Right atrium auricular region (tissue), 2 donors: Measurements from ENCODE around the gene C1orf210. TPM values are rescaled to one million over a fixed set of nuclear protein-coding genes. Genes with fewer than 3 reads are reported as not detected.

Experiments
- DNase-seq: peaks from one replicate; pipeline ENCODE4 v3.0.0-alpha.2; 2019; ENCODE audit warnings: low spot score
- H3K27ac ChIP-seq, 2 donors: fragments of 200-600 bp; sonication (generic); 1 replicate in 1 of 2; 2 replicates in 1 of 2; pipeline ENCODE4 v1.5.1; 2016 to 2019
- H3K27me3 ChIP-seq, 2 donors: fragments of 200-600 bp; sonication (generic); one replicate each; pipeline versions ENCODE4 v1.5.1 to v1.6.0; 2017 to 2019
- H3K36me3 ChIP-seq: fragments of 200-600 bp; sonication (generic); one replicate; pipeline ENCODE4 v1.5.1; 2016
- H3K4me1 ChIP-seq, 2 donors: fragments of 200-600 bp; sonication (generic); one replicate each; pipeline versions ENCODE4 v1.5.1 to v1.6.0; 2017 to 2019
- H3K4me3 ChIP-seq, 2 donors: fragments of 200-600 bp; sonication (generic); 1 replicate in 1 of 2; 2 replicates in 1 of 2; pipeline ENCODE4 v1.5.1; 2017 to 2019; ENCODE audit warnings: mild to moderate bottlenecking in 1 of 2, moderate library complexity in 1 of 2
- H3K9me3 ChIP-seq, 2 donors: fragments of 200-600 bp; sonication (generic); one replicate each; pipeline ENCODE4 v1.5.1; 2019
- total RNA-seq, 2 donors: library from RNA; depleted of rRNA; stranded (reverse); fragments of >200 nt; gene quantifications; one replicate each; pipeline ENCODE4 v1.1.0, GENCODE V29; 2016
- TF ChIP-seq, protein P1 (sequence below), 2 donors: fragments of 200-600 bp; sonication (generic); IDR thresholded peaks; one replicate each; pipeline ENCODE4 v1.5.1; 2019; ENCODE audit warnings: antibody characterized with exemption in 2 of 2

C1orf210 gene
- total RNA-seq, 2 donors from 2014 or later = not detected

- H3K4me3 ChIP-seq = no peak overlapping the region
- no peaks in the 10 kb centered on the region for H3K9me3 ChIP-seq
- peaks cover 0 to 11% of the 10 kb centered on the region in 2 donors for H3K4me1 ChIP-seq
- DNase-seq = no peak
- no peaks in the 10 kb centered on the region for H3K36me3 ChIP-seq
- TF ChIP-seq, protein P1, sequence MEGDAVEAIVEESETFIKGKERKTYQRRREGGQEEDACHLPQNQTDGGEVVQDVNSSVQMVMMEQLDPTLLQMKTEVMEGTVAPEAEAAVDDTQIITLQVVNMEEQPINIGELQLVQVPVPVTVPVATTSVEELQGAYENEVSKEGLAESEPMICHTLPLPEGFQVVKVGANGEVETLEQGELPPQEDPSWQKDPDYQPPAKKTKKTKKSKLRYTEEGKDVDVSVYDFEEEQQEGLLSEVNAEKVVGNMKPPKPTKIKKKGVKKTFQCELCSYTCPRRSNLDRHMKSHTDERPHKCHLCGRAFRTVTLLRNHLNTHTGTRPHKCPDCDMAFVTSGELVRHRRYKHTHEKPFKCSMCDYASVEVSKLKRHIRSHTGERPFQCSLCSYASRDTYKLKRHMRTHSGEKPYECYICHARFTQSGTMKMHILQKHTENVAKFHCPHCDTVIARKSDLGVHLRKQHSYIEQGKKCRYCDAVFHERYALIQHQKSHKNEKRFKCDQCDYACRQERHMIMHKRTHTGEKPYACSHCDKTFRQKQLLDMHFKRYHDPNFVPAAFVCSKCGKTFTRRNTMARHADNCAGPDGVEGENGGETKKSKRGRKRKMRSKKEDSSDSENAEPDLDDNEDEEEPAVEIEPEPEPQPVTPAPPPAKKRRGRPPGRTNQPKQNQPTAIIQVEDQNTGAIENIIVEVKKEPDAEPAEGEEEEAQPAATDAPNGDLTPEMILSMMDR (IDR thresholded peaks at IDR 0.05) = no peak
- no peaks in the 10 kb centered on the region for H3K27me3 ChIP-seq
- H3K27ac ChIP-seq = no peak overlapping the region
Measured at GRCh38 chr1:43277116-43277876, 8.1 kb downstream of the C1orf210 start.

GRCh38 chr1:43276673-43277072 is 8.7 kb downstream of the C1orf210 start:
- H3K27ac ChIP-seq = no peak overlapping the region
- no peak overlapping the region for H3K4me3 ChIP-seq
- no peaks in the 10 kb centered on the region for H3K36me3 ChIP-seq
- H3K4me1 ChIP-seq = peaks cover 0 to 11% of the 10 kb centered on the region in 2 donors
- no peak for DNase-seq
- TF ChIP-seq, protein P1 (IDR thresholded peaks at IDR 0.05) = no peak
- H3K9me3 ChIP-seq = no peaks in the 10 kb centered on the region
- no peaks in the 10 kb centered on the region for H3K27me3 ChIP-seq

DNA sequence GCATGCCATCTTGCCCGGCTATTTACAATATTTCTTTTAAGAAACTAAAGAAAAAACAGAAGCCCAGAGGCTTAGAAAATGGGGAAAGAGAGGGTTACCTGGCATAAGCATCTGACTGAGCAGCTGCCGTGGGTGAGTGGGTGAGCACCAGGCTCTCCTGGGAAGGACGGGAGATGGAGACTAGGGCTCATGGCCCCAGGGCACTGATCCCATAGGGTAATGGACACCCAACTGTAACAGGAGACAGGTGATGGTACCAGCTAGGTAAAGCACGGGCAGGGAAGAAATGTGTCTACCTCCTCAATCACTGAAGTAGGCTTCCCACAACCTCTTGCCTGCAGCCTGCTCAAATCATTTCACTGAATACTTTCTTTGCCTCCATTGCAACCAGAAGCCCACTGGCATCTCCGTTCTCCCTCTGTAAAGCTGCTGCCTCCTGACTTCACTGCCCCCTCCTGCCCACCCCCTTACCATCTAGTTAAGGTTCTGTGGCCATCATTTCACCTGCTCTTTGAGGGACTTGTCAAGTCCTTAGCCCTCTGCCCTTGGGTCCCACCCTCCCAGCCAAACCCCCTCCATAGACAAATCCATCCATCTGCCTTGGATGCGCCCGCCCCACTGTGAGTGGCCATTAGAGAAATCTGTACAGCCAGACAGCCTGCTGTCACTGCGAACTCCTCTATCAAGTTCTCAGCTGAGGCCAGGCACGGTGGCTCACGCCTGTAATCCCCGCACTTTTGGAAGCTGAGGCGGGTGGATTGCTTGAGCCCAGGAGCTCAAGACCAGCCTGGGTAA is 9.4 kb downstream of the C1orf210 start:
- Histone ChIP-seq H3K27me3 (no peaks in the 10 kb centered on the region), H3K36me3 (no peaks in the 10 kb centered on the region), H3K4me3 (no peak overlapping the region), H3K27ac (no peak overlapping the region), H3K4me1 (peaks cover 0 to 11% of the 10 kb centered on the region in 2 donors), H3K9me3 (no peaks in the 10 kb centered on the region)
- DNase-seq = no peak
- TF ChIP-seq, protein P1 (IDR thresholded peaks at IDR 0.05) = no peak

DNA sequence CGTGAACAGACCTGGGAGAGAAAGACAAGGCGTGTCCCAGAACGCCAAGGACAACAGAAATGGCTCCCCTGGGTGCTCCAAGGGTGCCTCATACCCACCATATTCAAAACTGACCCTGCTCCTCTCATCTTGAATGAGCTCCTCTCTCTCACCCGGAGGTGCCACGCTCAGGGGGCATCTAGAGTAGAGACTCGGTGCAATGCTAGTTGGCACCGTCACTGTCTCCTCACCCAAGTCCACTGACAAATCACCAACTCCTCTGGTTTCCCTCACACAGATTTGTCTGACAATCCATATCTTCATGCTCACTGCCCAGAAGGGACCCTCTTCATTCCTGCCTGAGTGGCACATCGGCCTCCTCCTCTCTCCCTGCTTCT is 10.6 kb downstream of the C1orf210 start:
- no peak for DNase-seq
- Histone ChIP-seq H3K27ac (no peak overlapping the region), H3K9me3 (no peaks in the 10 kb centered on the region)

GRCh38 chr1:43274125-43274803 is 11.1 kb downstream of the C1orf210 start:
- H3K9me3 ChIP-seq = no peaks in the 10 kb centered on the region
- H3K4me1 ChIP-seq = peaks cover 0 to 20% of the 10 kb centered on the region in 2 donors
- no peaks in the 10 kb centered on the region for H3K36me3 ChIP-seq
- no peak overlapping the region for H3K4me3 ChIP-seq
- no peak overlapping the region for H3K27ac ChIP-seq
- no peak for DNase-seq
- TF ChIP-seq, protein P1 (IDR thresholded peaks at IDR 0.05) = no peak
- H3K27me3 ChIP-seq = no peaks in the 10 kb centered on the region

More for the DNA sequence above, 10.6 kb downstream of the C1orf210 start:
- TF ChIP-seq, protein P1 (IDR thresholded peaks at IDR 0.05) = no peak
- H3K27me3 ChIP-seq = no peaks in the 10 kb centered on the region
- no peaks in the 10 kb centered on the region for H3K36me3 ChIP-seq
- no peak overlapping the region for H3K4me3 ChIP-seq
- H3K4me1 ChIP-seq = peaks cover 0 to 20% of the 10 kb centered on the region in 2 donors
